Activated CD4-positive, alpha-beta T cell treated with anti-CD3 and anti-CD28 coated beads, Interleukin-2, Interleukin-6, amounts not matched to agents 100 ng/mL and 50 ng/mL, durations not matched to agents 16 hours and 8 hours (primary cell): ENCODE data around the gene SGMS1.
"Not testable (repeated sequence)": the region's sequence is repeated elsewhere in the genome, so short reads cannot be mapped to it uniquely, and the experiment has no call there.

Experiments
- DNase-seq: peaks from one replicate; pipeline ENCODE4 v3.0.0-alpha.2; 2020

SGMS1 gene

GRCh38 chr10:50452603-50453002 lies 171.2 kb downstream of the SGMS1 start:
- no peak for DNase-seq

- DNase-seq, result no peak
Measured at GRCh38 chr10:50447691-50448090, 176.1 kb downstream of the SGMS1 start.

- not testable (repeated sequence) for DNase-seq
Measured at GRCh38 chr10:50445777-50446176, 178.0 kb downstream of the SGMS1 start.

- no peak for DNase-seq
Measured at GRCh38 chr10:50440489-50440888, 183.3 kb downstream of the SGMS1 start.

- DNase-seq, result no peak
Measured at GRCh38 chr10:50439806-50440205, 183.9 kb downstream of the SGMS1 start.

- DNase-seq, result no peak
Measured at GRCh38 chr10:50439187-50439586, 184.6 kb downstream of the SGMS1 start.

- no peak for DNase-seq
Measured at GRCh38 chr10:50438049-50438936, 185.5 kb downstream of the SGMS1 start.

- DNase-seq, result no peak
Measured at GRCh38 chr10:50437248-50437647, 186.5 kb downstream of the SGMS1 start.

GRCh38 chr10:50436805-50437204 lies 187.0 kb downstream of the SGMS1 start:
- no peak for DNase-seq

- DNase-seq, result peak; percentile 68
Measured at GRCh38 chr10:50432211-50433009, 191.3 kb downstream of the SGMS1 start.

- DNase-seq, result peak; percentile 90
Measured at GRCh38 chr10:50431791-50432190, 192.0 kb downstream of the SGMS1 start.

- DNase-seq, result peak; percentile 43
Measured at GRCh38 chr10:50431133-50431532, 192.6 kb downstream of the SGMS1 start.

GRCh38 chr10:50426485-50426884 lies 197.3 kb downstream of the SGMS1 start:
- DNase-seq, result peak; percentile 34

- DNase-seq, result not testable (repeated sequence)
Measured at GRCh38 chr10:50425215-50425614, 198.5 kb downstream of the SGMS1 start.

GRCh38 chr10:50423448-50423847 lies 200.3 kb downstream of the SGMS1 start:
- DNase-seq, result no peak

- DNase-seq, result no peak
Measured at GRCh38 chr10:50422259-50422658, 201.5 kb downstream of the SGMS1 start.

- DNase-seq, result peak; percentile 66
Measured at GRCh38 chr10:50421026-50421719, 202.6 kb downstream of the SGMS1 start.

- DNase-seq, result no peak
Measured at GRCh38 chr10:50420196-50420595, 203.6 kb downstream of the SGMS1 start.

- peak; percentile 39 for DNase-seq
Measured at GRCh38 chr10:50419756-50420155, 204.0 kb downstream of the SGMS1 start.

GRCh38 chr10:50419091-50419490 lies 204.7 kb downstream of the SGMS1 start:
- no peak for DNase-seq

- DNase-seq, result peak; percentile 88
Measured at GRCh38 chr10:50417886-50418830, 205.6 kb downstream of the SGMS1 start.

GRCh38 chr10:50417486-50417885 lies 206.3 kb downstream of the SGMS1 start:
- DNase-seq, result no peak
